Testis (tissue), 3 donors: ENCODE data around the gene GALNT17. TPM values are rescaled to one million over a fixed set of nuclear protein-coding genes. Genes with fewer than 3 reads are reported as not detected.

Experiments
- DNase-seq: peaks from one replicate; pipeline ENCODE4 v3.0.0-alpha.2; 2019
- H3K27ac ChIP-seq, 2 donors: fragments of 200-600 bp; sonication (generic); one replicate each; pipeline ENCODE4 v1.5.1; 2019
- H3K27me3 ChIP-seq: fragments of 200-600 bp; sonication (generic); one replicate; pipeline ENCODE4 v1.5.1; 2019
- H3K36me3 ChIP-seq: fragments of 200-600 bp; sonication (generic); one replicate; pipeline ENCODE4 v1.5.1; 2017; ENCODE audit warnings: low read depth; ENCODE audit errors: missing control alignments
- H3K4me1 ChIP-seq: fragments of 200-600 bp; sonication (generic); one replicate; pipeline ENCODE4 v1.5.1; 2019
- H3K4me3 ChIP-seq, 2 donors: fragments of 200-600 bp; sonication (generic); one replicate each; pipeline ENCODE4 v1.5.1; 2017 to 2019
- H3K9me3 ChIP-seq: fragments of 200-600 bp; sonication (generic); one replicate; pipeline ENCODE4 v1.5.1; 2017
- CTCF ChIP-seq, 3 experiments: fragments of 450-650 bp in 2 of 3; fragments of 200-600 bp in 1 of 3; sonication (generic) in 1 of 3; IDR thresholded peaks; one replicate each; pipeline ENCODE4 v1.5.1; 2016 to 2019; ENCODE audit warnings: antibody characterized with exemption in 3 of 3, mild to moderate bottlenecking in 2 of 3, moderate library complexity in 1 of 3
- POLR2A ChIP-seq: fragments of 450-650 bp; IDR thresholded peaks from one replicate; pipeline ENCODE4 v1.6.1; 2017; ENCODE audit warnings: antibody characterized with exemption, mild to moderate bottlenecking, moderate library complexity
- WGBS, 2 donors: methylation state at CpG; one replicate each; pipeline ENCODE4 v1.1.5; 2018; 5-methylcytosine and 5-hydroxymethylcytosine counted together
- intact Hi-C: fragments of 100-400 bp; cut with DNase I; formaldehyde crosslinking; loops from one replicate; pipeline ENCODE4 v1.15.1; 2023; ENCODE audit warnings: low total_unique reads
- polyA plus RNA-seq: library from polyadenylated mRNA; stranded (reverse); fragments of 350-450 nt; fragmentation: Illumina TruSeq; extraction: RNeasy Lipid Tissue Mini Kit (QIAGEN cat#74804); gene quantifications from one replicate; pipeline ENCODE4 v1.2.3, GENCODE V29; 2014; ENCODE audit warnings: low read depth, low replicate concordance; ENCODE audit not compliant: insufficient read depth
- total RNA-seq, 2 donors: library from RNA; depleted of rRNA; stranded (reverse); fragments of >200 nt; gene quantifications; one replicate each; pipeline ENCODE4 v1.2.3, GENCODE V29; 2016

The GALNT17 gene
- total and polyA plus RNA-seq, 3 donors from 2014 or later, result 10.9 to 39.1 (median 29.4) TPM

- no peaks in the 10 kb centered on the region for H3K36me3 ChIP-seq
- WGBS, 2 donors, result 94% methylated on average over 3 of the region's 3 CpGs
- no peak overlapping the region for H3K27ac ChIP-seq
- H3K4me1 ChIP-seq, result peaks cover 4% of the 10 kb centered on the region
- no peak overlapping the region for H3K4me3 ChIP-seq
- no peak for DNase-seq
- H3K27me3 ChIP-seq, result no peaks in the 10 kb centered on the region
- intact Hi-C loops, result no loop called here
- H3K9me3 ChIP-seq, result no peaks in the 10 kb centered on the region
- TF ChIP-seq POLR2A, result no peak
- no peak for TF ChIP-seq CTCF (IDR thresholded peaks at IDR 0.05)
These were observed 181.0 kb downstream of the GALNT17 start for GRCh38 chr7:71312755-71313490.

DNA sequence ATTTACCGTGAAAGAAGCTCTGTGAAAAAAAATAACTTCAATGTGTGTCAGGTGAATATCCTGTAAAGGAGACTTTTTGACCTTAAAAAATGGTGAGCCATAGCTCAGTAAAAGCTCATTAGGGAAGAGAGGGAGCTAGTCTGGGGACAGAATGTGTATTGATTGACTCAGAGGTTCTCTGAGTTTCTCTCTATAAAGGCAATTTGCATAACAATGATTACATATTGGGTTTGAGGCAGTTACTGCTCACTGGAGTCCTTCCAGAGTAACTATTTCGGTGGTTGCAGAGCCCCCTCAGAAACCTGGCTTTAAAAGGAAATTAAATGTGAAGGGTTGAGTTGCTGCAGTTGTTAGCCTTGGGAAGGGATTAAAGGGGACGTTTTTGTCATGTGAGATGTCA, 181.6 kb downstream of the GALNT17 start:
- H3K27me3 ChIP-seq, result no peaks in the 10 kb centered on the region
- 51 to 52% methylated on average over 3 of the region's 3 CpGs for WGBS, 2 donors
- no peaks in the 10 kb centered on the region for H3K9me3 ChIP-seq
- H3K4me3 ChIP-seq, result no peak overlapping the region
- no peak overlapping the region for H3K27ac ChIP-seq
- TF ChIP-seq CTCF (IDR thresholded peaks at IDR 0.05), result no peak
- TF ChIP-seq POLR2A, result no peak
- intact Hi-C loops, result no loop called here
- no peaks in the 10 kb centered on the region for H3K36me3 ChIP-seq
- DNase-seq, result no peak
- no peaks in the 10 kb centered on the region for H3K4me1 ChIP-seq

GRCh38 chr7:71320916-71321315, 189.0 kb downstream of the GALNT17 start:
- Histone ChIP-seq H3K9me3 (no peaks in the 10 kb centered on the region), H3K27me3 (no peaks in the 10 kb centered on the region), H3K4me3 (no peak overlapping the region), H3K4me1 (no peaks in the 10 kb centered on the region), H3K36me3 (no peaks in the 10 kb centered on the region), H3K27ac (no peak overlapping the region)
- TF ChIP-seq CTCF (IDR thresholded peaks at IDR 0.05) (no peak), POLR2A (no peak)
- DNase-seq, result no peak
- intact Hi-C loops, result no loop called here
- 81 to 96% methylated on average over 2 of the region's 2 CpGs for WGBS, 2 donors

DNA sequence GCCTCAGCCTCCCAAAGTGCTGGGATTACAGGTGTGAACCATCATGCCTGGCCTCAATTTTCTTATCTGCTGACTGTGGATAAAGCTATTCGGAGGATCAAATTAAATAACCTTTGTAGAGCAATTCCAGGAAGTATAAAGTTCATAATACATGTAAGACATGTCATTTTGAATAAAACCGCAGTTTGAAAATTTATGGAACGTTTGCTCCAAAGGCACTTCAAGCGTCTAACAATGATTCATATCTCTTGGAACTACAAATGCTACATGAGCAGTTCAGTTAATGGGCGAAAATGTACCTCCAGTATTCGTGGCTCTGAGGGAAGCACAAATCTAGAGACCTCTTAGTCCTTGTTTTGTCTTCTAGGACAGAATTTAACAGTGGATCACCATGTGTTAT, 190.3 kb downstream of the GALNT17 start:
- DNase-seq, result no peak
- no peaks in the 10 kb centered on the region for H3K9me3 ChIP-seq
- intact Hi-C loops, result no loop called here
- no peak overlapping the region for H3K4me3 ChIP-seq
- WGBS, 2 donors, result 85 to 93% methylated on average over 6 of the region's 6 CpGs
- H3K4me1 ChIP-seq, result no peaks in the 10 kb centered on the region
- H3K27ac ChIP-seq, result no peak overlapping the region
- no peaks in the 10 kb centered on the region for H3K27me3 ChIP-seq
- TF ChIP-seq POLR2A (no peak), CTCF (IDR thresholded peaks at IDR 0.05) (no peak)
- no peaks in the 10 kb centered on the region for H3K36me3 ChIP-seq

GRCh38 chr7:71323726-71324125, 191.8 kb downstream of the GALNT17 start:
- no peaks in the 10 kb centered on the region for H3K9me3 ChIP-seq
- H3K4me3 ChIP-seq, result no peak overlapping the region
- WGBS, 2 donors, result 79 to 85% methylated on average over 6 of the region's 6 CpGs
- no peak for DNase-seq
- TF ChIP-seq CTCF (IDR thresholded peaks at IDR 0.05), result no peak
- no peak for TF ChIP-seq POLR2A
- H3K4me1 ChIP-seq, result no peaks in the 10 kb centered on the region
- intact Hi-C loops, result no loop called here
- H3K27me3 ChIP-seq, result no peaks in the 10 kb centered on the region
- H3K36me3 ChIP-seq, result no peaks in the 10 kb centered on the region
- no peak overlapping the region for H3K27ac ChIP-seq
